ENCODE results near the gene SLC16A3. TPM values are rescaled to one million over a fixed set of nuclear protein-coding genes. Genes with fewer than 3 reads are reported as not detected.

Gene SLC16A3
- total RNA-seq, 2 experiments from 2014 or later, result 97.4 to 99.7 TPM

- peaks cover 11% of the 10 kb centered on the region for H3K36me3 Mint-ChIP-seq
- intact Hi-C loops (cut with micrococcal nuclease), result no loop called here
- ChIA-PET CTCF (interaction anchor here (1.0 to 3.8 kb wide), 16 partner anchors 9 to 204 kb away, joined by 3 to 23 read pairs (median 7); partner anchors contain the start of genes CD7, HEXD and RAC3), POLR2A (interaction anchor here (0.8 to 1.7 kb wide), 4 partner anchors 64 to 88 kb away, joined by 3 to 8 read pairs (median 6); no protein-coding TSS in a partner anchor)
- no peaks in the 10 kb centered on the region for H3K9me3 Mint-ChIP-seq
- peaks cover 39% of the 10 kb centered on the region for H3K4me1 Mint-ChIP-seq (ENCODE audit: low read depth)
- no peak overlapping the region for H3K27ac Mint-ChIP-seq
- no peaks in the 10 kb centered on the region for H3K27me3 Mint-ChIP-seq
- H3K4me3 Mint-ChIP-seq, result no peak overlapping the region
- no peak for DNase-seq
Observed at GRCh38 chr17:82235056-82235774, 6.4 kb downstream of the SLC16A3 start.

- ChIA-PET POLR2A (interaction anchor here (1.0 to 1.7 kb wide), 4 partner anchors 37 to 88 kb away, joined by 3 to 8 read pairs (median 6); partner anchors contain the start of gene CSNK1D), CTCF (interaction anchor here (0.6 to 3.8 kb wide), 33 partner anchors 9 to 206 kb away, joined by 3 to 23 read pairs (median 5); partner anchors contain the start of genes CCDC57, CD7, DCXR and HEXD)
- no peak overlapping the region for H3K27ac Mint-ChIP-seq
- H3K9me3 Mint-ChIP-seq, result no peaks in the 10 kb centered on the region
- H3K36me3 Mint-ChIP-seq, result peaks cover 11% of the 10 kb centered on the region
- no peak overlapping the region for H3K4me3 Mint-ChIP-seq
- intact Hi-C loops (cut with micrococcal nuclease), result loop anchor here (1.0 kb wide), 1 partner anchor 86 kb away; no protein-coding TSS in a partner anchor
- H3K4me1 Mint-ChIP-seq (ENCODE audit: low read depth), result peaks cover 44% of the 10 kb centered on the region
- no peaks in the 10 kb centered on the region for H3K27me3 Mint-ChIP-seq
- DNase-seq, result no peak
Observed at GRCh38 chr17:82235775-82236141, 6.9 kb downstream of the SLC16A3 start.

GRCh38 chr17:82236142-82236971 lies 7.5 kb downstream of the SLC16A3 start:
- Mint-ChIP-seq H3K27ac (no peak overlapping the region), H3K27me3 (no peaks in the 10 kb centered on the region), H3K4me3 (no peak overlapping the region), H3K36me3 (peaks cover 12% of the 10 kb centered on the region), H3K9me3 (no peaks in the 10 kb centered on the region), H3K4me1 (ENCODE audit: low read depth) (peaks cover 50% of the 10 kb centered on the region)
- ChIA-PET CTCF (interaction anchor here (0.5 to 3.8 kb wide), 35 partner anchors 8 to 207 kb away, joined by 3 to 23 read pairs (median 5); partner anchors contain the start of genes CCDC57, CD7, DCXR and HEXD), POLR2A (interaction anchor here (0.7 to 1.7 kb wide), 5 partner anchors 37 to 87 kb away, joined by 3 to 8 read pairs (median 4); partner anchors contain the start of gene CSNK1D)
- intact Hi-C loops (cut with micrococcal nuclease), result loop anchor here (1.0 kb wide), 1 partner anchor 85 kb away; no protein-coding TSS in a partner anchor
- DNase-seq, result peak; percentile 79

DNA sequence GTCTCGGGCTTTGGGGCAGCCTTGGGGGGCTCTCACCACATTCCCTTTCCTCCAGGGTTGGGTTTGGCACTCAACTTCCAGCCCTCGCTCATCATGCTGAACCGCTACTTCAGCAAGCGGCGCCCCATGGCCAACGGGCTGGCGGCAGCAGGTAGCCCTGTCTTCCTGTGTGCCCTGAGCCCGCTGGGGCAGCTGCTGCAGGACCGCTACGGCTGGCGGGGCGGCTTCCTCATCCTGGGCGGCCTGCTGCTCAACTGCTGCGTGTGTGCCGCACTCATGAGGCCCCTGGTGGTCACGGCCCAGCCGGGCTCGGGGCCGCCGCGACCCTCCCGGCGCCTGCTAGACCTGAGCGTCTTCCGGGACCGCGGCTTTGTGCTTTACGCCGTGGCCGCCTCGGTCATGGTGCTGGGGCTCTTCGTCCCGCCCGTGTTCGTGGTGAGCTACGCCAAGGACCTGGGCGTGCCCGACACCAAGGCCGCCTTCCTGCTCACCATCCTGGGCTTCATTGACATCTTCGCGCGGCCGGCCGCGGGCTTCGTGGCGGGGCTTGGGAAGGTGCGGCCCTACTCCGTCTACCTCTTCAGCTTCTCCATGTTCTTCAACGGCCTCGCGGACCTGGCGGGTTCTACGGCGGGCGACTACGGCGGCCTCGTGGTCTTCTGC lies 8.4 kb downstream of the SLC16A3 start:
- intact Hi-C loops (cut with micrococcal nuclease), result no loop called here
- Mint-ChIP-seq H3K9me3 (no peaks in the 10 kb centered on the region), H3K27me3 (no peaks in the 10 kb centered on the region), H3K4me3 (no peak overlapping the region), H3K36me3 (peaks cover 14% of the 10 kb centered on the region), H3K27ac (no peak overlapping the region), H3K4me1 (ENCODE audit: low read depth) (peaks cover 57% of the 10 kb centered on the region)
- ChIA-PET POLR2A (interaction anchor here (0.7 to 1.0 kb wide), 2 partner anchors 61 kb away, joined by 3 read pairs; no protein-coding TSS in a partner anchor), CTCF (interaction anchor here (1.0 to 3.8 kb wide), 22 partner anchors 10 to 199 kb away, joined by 3 to 23 read pairs (median 6); partner anchors contain the start of genes CCDC57, CD7, DCXR and HEXD)
- DNase-seq, result no peak

- Mint-ChIP-seq H3K9me3 (no peaks in the 10 kb centered on the region), H3K4me3 (peak overlapping the region; percentile 60), H3K27me3 (no peaks in the 10 kb centered on the region), H3K36me3 (peaks cover 19% of the 10 kb centered on the region), H3K4me1 (ENCODE audit: low read depth) (peaks cover 63% of the 10 kb centered on the region), H3K27ac (peak overlapping the region; percentile 75)
- POLR2A ChIA-PET, result interaction anchor here (0.5 to 1.0 kb wide), 3 partner anchors 24 to 165 kb away, joined by 3 to 4 read pairs (median 3); no protein-coding TSS in a partner anchor
- DNase-seq, result no peak
- intact Hi-C loops (cut with micrococcal nuclease), result loop anchor here (2.0 kb wide), 1 partner anchor 181 kb away; the partner anchor contains the start of genes HEXD and OGFOD3
- CTCF ChIA-PET, result interaction anchor here (1.0 to 3.8 kb wide), 6 partner anchors 32 to 114 kb away, joined by 3 to 19 read pairs (median 8); partner anchors contain the start of gene SECTM1
Observed at GRCh38 chr17:82237746-82238471, 9.1 kb downstream of the SLC16A3 start.

GRCh38 chr17:82238472-82239201 lies 9.8 kb downstream of the SLC16A3 start:
- Mint-ChIP-seq H3K9me3 (no peaks in the 10 kb centered on the region), H3K4me1 (ENCODE audit: low read depth) (peaks cover 64% of the 10 kb centered on the region), H3K27me3 (no peaks in the 10 kb centered on the region), H3K27ac (peak overlapping the region; percentile 75), H3K36me3 (peaks cover 25% of the 10 kb centered on the region), H3K4me3 (peak overlapping the region; percentile 60)
- intact Hi-C loops (cut with micrococcal nuclease), result loop anchor here (2.0 kb wide), 1 partner anchor 180 kb away; the partner anchor contains the start of genes HEXD and OGFOD3
- peak; percentile 87 for DNase-seq
- CTCF ChIA-PET, result interaction anchor here (1.0 to 3.8 kb wide), 5 partner anchors 33 to 113 kb away, joined by 3 to 19 read pairs (median 7); no protein-coding TSS in a partner anchor
- POLR2A ChIA-PET, result interaction anchor here (0.5 to 1.0 kb wide), 4 partner anchors 25 to 166 kb away, joined by 3 to 4 read pairs (median 3); no protein-coding TSS in a partner anchor

- Mint-ChIP-seq H3K27me3 (no peaks in the 10 kb centered on the region), H3K36me3 (peaks cover 33% of the 10 kb centered on the region), H3K27ac (peak overlapping the region; percentile 42), H3K9me3 (no peaks in the 10 kb centered on the region), H3K4me1 (ENCODE audit: low read depth) (peaks cover 66% of the 10 kb centered on the region), H3K4me3 (peak overlapping the region; percentile 26)
- intact Hi-C loops (cut with micrococcal nuclease), result loop anchor here (2.0 kb wide), 1 partner anchor 179 kb away; the partner anchor contains the start of genes HEXD and OGFOD3
- DNase-seq, result no peak
- CTCF ChIA-PET, result interaction anchor here (1.5 to 2.1 kb wide), 2 partner anchors 33 to 82 kb away, joined by 3 to 9 read pairs; no protein-coding TSS in a partner anchor
- POLR2A ChIA-PET, result interaction anchor here (3.8 kb wide), 1 partner anchor 59 kb away, joined by 18 read pairs; no protein-coding TSS in a partner anchor
Observed at GRCh38 chr17:82239401-82239925, 10.6 kb downstream of the SLC16A3 start.

DNA sequence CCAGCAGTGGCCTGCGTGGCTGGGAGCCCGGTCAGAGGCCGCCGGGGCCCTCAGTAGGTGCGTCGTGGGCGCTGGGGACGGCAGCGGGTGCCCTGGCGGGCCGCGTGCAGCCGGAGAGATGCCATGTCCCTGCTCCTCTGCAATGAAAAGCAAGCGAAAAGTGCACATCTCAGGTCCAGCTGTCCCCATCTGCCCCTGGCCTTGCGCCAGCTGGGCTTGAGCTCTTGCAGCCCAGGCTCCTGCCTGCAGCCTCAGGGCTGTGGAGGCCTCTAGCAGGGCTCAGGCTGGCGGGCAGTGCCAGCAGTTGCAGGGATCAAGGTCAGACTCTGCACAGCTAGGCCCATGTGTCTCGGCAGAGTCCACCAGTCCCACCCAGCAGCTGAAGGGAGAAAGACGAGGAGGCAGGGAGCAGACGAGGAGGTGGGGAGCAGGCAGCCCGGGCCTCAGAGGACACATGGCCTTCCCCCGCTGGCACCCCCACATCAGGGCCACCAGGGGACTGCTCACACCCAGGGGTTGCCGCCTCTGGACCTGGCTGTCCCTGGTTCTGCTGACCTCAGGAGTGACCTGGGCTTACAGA lies 11.2 kb downstream of the SLC16A3 start:
- no peaks in the 10 kb centered on the region for H3K27me3 Mint-ChIP-seq
- POLR2A ChIA-PET, result interaction anchor here (1.4 to 3.8 kb wide), 2 partner anchors 52 to 58 kb away, joined by 6 to 18 read pairs; no protein-coding TSS in a partner anchor
- CTCF ChIA-PET, result interaction anchor here (0.7 to 1.5 kb wide), 3 partner anchors 14 to 111 kb away, joined by 3 read pairs; no protein-coding TSS in a partner anchor
- H3K4me3 Mint-ChIP-seq, result no peak overlapping the region
- intact Hi-C loops (cut with micrococcal nuclease), result loop anchor here (2.0 kb wide), 1 partner anchor 179 kb away; the partner anchor contains the start of genes HEXD and OGFOD3
- H3K9me3 Mint-ChIP-seq, result no peaks in the 10 kb centered on the region
- peaks cover 67% of the 10 kb centered on the region for H3K4me1 Mint-ChIP-seq (ENCODE audit: low read depth)
- peaks cover 39% of the 10 kb centered on the region for H3K36me3 Mint-ChIP-seq
- DNase-seq, result no peak
- H3K27ac Mint-ChIP-seq, result peak overlapping the region; percentile 67

GRCh38 chr17:82240506-82241182 lies 11.8 kb downstream of the SLC16A3 start:
- ChIA-PET POLR2A (interaction anchor here (1.3 to 3.8 kb wide), 4 partner anchors 12 to 76 kb away, joined by 3 to 18 read pairs (median 6); partner anchors contain the start of genes CD7 and SLC16A3), CTCF (interaction anchor here (0.7 to 1.5 kb wide), 5 partner anchors 13 to 110 kb away, joined by 3 read pairs; partner anchors contain the start of gene SECTM1)
- DNase-seq, result no peak
- intact Hi-C loops (cut with micrococcal nuclease), result no loop called here
- Mint-ChIP-seq H3K27me3 (no peaks in the 10 kb centered on the region), H3K9me3 (no peaks in the 10 kb centered on the region), H3K4me1 (ENCODE audit: low read depth) (peaks cover 63% of the 10 kb centered on the region), H3K36me3 (peaks cover 45% of the 10 kb centered on the region), H3K27ac (peak overlapping the region; percentile 79), H3K4me3 (no peak overlapping the region)
